ENCODE data around the gene LMBR1. TPM values are rescaled to one million over a fixed set of nuclear protein-coding genes. Genes with fewer than 3 reads are reported as not detected.
"Not testable (repeated sequence)": the region's sequence is repeated elsewhere in the genome, so short reads cannot be mapped to it uniquely, and the experiment has no call there.

Gene LMBR1
- polyA plus RNA-seq, 3 donors, result 8.5 to 13.2 (median 10.8) TPM

- no peak overlapping the region for H3K27ac ChIP-seq (ENCODE audit: low read depth, low read length)
- 75 to 88% (median 86%) methylated on average over 6 of the region's 6 CpGs for WGBS, 3 donors
Measured at GRCh38 chr7:156655251-156655650, 237.7 kb downstream of the LMBR1 start.

DNA sequence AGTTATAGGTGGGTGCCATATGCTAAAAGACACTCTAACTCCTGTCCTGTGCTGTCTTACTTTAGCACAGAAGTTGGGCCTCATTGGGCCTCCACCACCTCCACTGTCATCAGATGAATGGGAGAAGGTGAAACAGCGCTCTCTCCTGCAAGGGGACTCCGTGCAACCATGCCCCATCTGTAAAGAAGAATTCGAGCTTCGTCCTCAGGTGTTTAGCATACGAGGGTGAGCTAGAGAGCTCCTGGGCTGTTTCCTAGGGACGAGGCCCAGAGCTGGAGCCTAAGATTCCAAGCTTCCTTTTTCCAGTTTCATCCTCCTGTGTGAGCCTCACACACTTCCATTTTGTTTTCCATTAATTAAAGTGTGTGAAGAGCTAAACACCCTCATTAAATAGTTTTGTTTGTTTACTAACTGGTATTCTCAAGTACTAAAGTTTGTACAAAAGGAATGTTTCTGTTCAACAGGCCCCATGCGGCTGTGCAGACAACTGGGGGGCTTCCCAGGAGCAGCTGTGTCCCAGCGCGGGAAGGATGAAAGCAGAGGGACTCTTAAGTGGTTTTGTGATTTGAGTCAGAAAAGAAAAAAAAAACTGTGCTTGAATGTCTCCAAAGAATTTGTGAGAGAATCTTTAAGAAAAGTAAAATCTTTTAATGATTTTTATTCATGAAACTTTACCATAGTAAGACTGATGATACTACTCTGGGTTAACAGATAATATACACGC, 238.3 kb downstream of the LMBR1 start:
- 78 to 88% (median 86%) methylated on average over 10 of the region's 10 CpGs for WGBS, 3 donors
- no peak overlapping the region for H3K27ac ChIP-seq (ENCODE audit: low read depth, low read length)

DNA sequence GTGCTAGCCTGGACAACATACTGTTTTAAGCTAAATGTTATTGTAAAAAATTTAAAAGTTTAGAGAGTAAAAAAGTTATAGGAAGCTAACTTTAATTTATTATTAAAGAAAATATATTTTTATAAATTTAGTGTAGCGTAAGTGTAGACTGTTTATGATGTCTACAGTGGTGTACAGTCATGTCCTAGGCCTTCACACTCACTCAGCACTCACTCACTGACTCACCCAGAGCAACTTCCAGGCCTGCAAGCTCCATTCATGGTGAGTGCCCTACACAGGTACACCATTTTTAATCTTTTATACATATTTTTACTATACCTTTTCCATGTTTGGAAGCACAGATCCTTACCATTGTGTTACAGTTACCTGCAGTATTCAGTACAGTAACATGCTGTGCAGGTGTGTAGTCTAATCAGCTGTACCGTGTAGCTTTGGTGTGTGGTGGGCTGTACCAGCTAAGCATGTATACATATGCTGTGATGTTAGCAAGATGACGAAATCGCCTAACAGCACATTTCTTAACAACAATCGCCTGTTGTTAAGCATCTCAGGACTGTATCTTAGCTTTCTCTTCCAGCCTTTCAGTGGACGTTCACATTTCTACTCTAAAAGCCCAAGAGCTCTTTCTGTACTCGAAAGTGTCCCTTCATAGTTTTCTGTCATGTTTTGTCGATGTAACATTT, 240.0 kb downstream of the LMBR1 start:
- H3K27ac ChIP-seq (ENCODE audit: low read depth, low read length), result no peak overlapping the region
- WGBS, 3 donors, result 88 to 93% (median 92%) methylated on average over 8 of the region's 8 CpGs

- H3K27ac ChIP-seq (ENCODE audit: low read depth, low read length), result no peak overlapping the region
- WGBS, 3 donors, result 89 to 91% (median 91%) methylated on average over 4 of the region's 4 CpGs
Measured at GRCh38 chr7:156651474-156651873, 241.5 kb downstream of the LMBR1 start.

GRCh38 chr7:156650042-156650441, 242.9 kb downstream of the LMBR1 start:
- 46 to 67% (median 65%) methylated on average over 9 of the region's 9 CpGs for WGBS, 3 donors
- no peak overlapping the region for H3K27ac ChIP-seq (ENCODE audit: low read depth, low read length)

DNA sequence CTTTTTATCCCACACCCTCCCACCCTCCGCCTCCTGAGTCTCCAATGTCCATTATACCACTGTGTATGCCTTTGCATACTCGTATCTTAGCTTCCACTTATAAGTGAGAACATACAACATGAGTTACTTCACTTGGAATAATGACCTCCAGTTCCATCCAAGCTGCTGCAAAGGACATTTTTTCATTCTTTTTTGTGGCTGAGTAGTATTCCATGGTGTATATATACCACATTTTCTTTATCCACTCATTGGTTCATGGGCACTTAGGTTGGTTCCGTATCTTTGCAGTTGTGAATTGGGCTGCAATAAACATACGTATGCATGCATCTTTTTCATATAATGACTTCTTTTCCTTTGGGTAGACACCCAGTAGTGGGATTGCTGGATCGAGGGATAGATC, 245.7 kb downstream of the LMBR1 start:
- H3K27ac ChIP-seq (ENCODE audit: low read depth, low read length), result not testable (repeated sequence)
- 93 to 97% (median 96%) methylated on average over 5 of the region's 5 CpGs for WGBS, 3 donors

- WGBS, 3 donors, result 80 to 83% (median 81%) methylated on average over 13 of the region's 13 CpGs
- H3K27ac ChIP-seq (ENCODE audit: low read depth, low read length), result no peak overlapping the region
Measured at GRCh38 chr7:156642306-156643045, 250.5 kb downstream of the LMBR1 start.

DNA sequence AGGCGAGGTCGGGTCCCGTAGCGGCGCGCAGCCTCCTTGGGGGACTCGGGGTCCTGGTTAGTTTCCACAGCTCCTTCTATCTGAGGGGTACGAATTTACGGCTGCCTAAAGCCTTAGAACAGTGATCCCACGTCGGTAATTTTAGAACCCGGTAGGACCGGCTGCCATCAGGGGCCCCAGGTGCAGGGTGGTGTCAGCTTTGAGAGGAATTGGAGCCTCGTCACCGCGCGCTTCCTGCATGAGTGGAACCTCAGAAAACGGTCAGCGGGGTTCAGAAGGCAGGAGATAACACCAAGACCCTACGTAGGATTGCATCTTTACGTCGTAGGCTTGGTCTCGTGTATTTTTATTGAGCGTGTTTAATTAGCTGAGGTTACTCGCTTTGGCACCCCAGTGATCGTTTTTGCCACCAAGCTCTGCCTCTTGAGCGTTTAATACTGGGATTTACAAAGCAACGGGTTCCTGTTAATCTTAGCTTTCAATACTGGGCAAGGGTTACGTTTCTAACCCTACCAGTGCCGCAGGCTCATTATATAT, 252.0 kb downstream of the LMBR1 start:
- H3K27ac ChIP-seq (ENCODE audit: low read depth, low read length), result no peak overlapping the region

DNA sequence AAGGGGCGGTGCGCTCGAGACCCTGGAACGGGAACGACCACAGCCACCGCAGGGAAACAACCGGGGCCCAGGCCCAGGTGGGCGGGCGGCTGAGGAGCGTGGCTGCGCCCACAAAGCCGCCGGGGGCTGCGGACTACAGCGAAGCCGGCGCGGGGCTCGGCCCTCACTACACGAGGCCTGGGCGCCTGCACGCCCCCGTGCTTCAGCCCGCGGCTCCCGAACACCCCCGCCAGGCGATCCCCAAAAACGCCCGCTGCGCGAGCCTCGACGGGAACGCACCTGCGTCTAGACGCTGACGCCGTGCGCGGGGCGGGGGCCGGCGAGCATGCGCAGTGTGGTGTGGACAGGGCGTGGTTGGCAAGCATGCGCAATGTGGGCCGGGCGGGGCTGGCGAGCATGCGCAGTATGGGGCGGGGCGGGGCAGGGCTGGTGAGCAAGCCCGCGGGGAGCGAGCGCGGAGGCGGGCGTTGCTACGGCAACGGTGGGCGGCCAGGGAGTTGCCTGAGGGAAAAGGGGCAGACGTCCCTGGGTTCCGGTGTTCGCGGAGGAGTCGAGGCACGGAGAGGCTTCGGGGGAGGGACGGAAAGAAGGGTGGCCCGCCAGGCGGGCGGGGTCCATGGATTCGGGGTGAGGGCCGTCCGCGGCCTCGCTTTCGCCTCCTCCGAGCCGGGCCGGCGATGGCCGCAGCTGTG, 252.6 kb downstream of the LMBR1 start, which contains the start of gene RNF32:
RNF32 (plus strand) TSS at position 518 of the 692 bp plus-strand sequence. CDS start 3,104 bp downstream, outside the sequence.
- 1 to 3% (median 1%) methylated on average over 76 to 85 of the region's 85 CpGs for WGBS, 3 donors
- H3K27ac ChIP-seq (ENCODE audit: low read depth, low read length), result peak within 1 kb of the TSS; percentile 54

More for the DNA sequence above, 252.0 kb downstream of the LMBR1 start:
- 3 to 9% (median 8%) methylated on average over 30 of the region's 30 CpGs for WGBS, 3 donors

DNA sequence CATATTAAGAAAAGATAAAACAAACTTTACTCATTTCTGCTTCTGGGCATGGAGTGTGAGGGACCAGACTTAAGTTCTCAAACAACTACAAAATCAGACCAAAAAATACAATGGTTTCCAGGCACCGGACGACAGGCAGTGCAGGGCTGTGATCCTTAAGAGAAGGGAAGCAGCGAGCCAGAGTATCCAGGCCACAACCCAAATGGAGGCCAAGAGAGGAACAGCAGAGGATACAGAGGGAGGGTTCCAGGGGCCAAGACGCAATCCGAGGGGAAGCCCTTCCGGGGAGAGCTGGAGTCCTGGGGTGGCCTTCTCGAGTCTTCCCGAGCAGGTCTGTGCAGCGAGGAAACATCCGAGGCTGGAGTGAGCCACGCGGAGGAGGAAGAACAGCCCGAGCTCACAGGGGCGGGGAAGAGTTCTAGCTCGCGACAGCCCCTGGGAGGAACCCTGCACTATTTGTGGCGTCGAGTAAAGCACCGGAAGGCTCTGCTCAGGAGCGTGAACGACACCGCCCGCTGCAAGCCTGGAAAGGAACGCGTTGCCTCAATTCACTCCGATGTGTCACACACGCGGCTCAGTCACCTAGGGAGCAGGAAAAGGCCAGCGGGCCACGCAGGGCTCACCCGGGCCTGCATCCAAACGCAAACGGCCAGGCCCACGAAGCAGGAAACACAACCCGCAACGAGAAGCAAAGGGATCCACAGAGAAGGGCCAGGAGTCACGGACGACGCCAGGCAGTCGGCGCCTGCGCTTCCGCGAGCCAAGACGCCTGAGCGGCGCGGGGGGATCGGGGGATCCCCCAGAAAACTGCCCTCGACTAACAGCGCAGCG, 253.3 kb downstream of the LMBR1 start:
- WGBS, 3 donors, result 50 to 56% (median 51%) methylated on average over 50 to 52 of the region's 52 CpGs
- H3K27ac ChIP-seq (ENCODE audit: low read depth, low read length), result peak overlapping the region; percentile 54

GRCh38 chr7:156638443-156639077, 254.4 kb downstream of the LMBR1 start:
- 97 to 98% (median 98%) methylated on average over 8 of the region's 8 CpGs for WGBS, 3 donors
- H3K27ac ChIP-seq (ENCODE audit: low read depth, low read length), result no peak overlapping the region

GRCh38 chr7:156637093-156637492, 255.9 kb downstream of the LMBR1 start:
- 97 to 98% (median 98%) methylated on average over 7 of the region's 7 CpGs for WGBS, 3 donors
- not testable (repeated sequence) for H3K27ac ChIP-seq (ENCODE audit: low read depth, low read length)

DNA sequence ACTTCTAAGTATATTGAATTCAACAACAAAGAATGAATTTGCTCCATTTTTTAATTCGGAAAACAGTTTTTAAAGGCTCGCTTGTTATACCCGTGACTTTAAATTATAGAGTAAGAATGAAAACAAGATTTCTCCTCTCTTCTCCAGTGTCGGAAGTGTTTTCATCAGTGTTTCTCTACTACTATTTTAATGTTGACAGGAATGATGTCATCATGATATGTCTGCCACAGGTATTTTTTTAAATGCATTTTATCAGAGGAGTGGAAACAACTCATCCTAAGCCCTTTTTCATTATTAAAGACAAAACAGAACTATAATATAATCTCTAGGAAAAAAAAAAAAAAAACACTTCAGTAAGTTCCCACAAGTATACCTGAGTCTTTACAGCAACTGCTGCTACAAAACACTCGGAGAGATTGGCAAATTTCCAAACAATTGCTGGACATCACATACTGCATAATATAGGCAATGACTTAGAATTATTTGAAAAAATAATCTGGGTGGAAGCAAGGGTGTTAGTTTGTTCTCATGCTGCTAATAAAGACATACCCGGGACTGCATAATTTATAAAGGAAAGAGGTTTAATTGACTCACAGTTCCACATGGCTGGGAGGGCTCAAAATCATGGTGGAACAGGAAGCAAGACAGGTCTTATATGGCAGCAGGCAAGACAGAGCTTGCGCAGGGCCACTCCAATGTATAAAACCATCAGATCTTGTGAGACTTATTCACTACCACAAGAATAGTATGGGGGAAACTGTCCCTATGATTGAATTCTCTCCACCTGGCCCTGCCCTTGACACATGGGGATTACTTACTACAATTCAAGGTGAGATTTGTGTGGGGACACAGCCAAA, 257.2 kb downstream of the LMBR1 start:
- no peak overlapping the region for H3K27ac ChIP-seq (ENCODE audit: low read depth, low read length)
- 85 to 87% (median 87%) methylated on average over 7 of the region's 7 CpGs for WGBS, 3 donors

GRCh38 chr7:156634117-156634516, 258.9 kb downstream of the LMBR1 start:
- WGBS, 3 donors, result 71 to 85% (median 75%) methylated on average over 3 of the region's 3 CpGs

GRCh38 chr7:156629873-156630272, 263.1 kb downstream of the LMBR1 start:
- 92 to 96% (median 96%) methylated on average over 2 of the region's 2 CpGs for WGBS, 3 donors

More at GRCh38 chr7:156634117-156634516, 258.9 kb downstream of the LMBR1 start:
- no peak overlapping the region for H3K27ac ChIP-seq (ENCODE audit: low read depth, low read length)

DNA sequence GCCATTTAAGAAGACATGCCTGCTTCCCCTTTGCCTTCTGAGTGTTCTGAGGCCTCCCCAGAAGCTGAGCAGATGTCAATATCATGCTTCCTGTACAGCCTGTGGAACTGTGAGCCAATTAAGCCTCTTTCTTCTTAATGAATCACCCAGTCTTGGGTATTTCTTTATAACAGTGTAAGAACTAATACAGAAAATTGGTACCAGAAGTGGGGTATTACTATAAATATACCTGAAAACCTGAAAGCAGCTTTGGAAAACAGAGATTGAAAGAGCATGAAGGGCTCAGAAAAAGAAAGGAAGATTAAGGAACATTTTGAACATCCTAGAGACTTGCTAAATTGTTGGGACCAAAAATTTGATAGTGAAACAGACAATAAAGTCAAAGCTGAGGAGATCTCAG, 264.4 kb downstream of the LMBR1 start:
- no peak overlapping the region for H3K27ac ChIP-seq (ENCODE audit: low read depth, low read length)

More at GRCh38 chr7:156629873-156630272, 263.1 kb downstream of the LMBR1 start:
- H3K27ac ChIP-seq (ENCODE audit: low read depth, low read length), result no peak overlapping the region

All from adipose tissue (tissue), 3 donors.